GM21423 (cell line): ENCODE measurements around the gene SEC16A.

ENCODE experiments used
- ATAC-seq: cut with Tn5 transposase; IDR thresholded peaks from one replicate; pipeline ENCODE4 v1.9.1; 2021; ENCODE audit warnings: mild to moderate bottlenecking, moderate library complexity; ENCODE audit not compliant: unreplicated experiment

The SEC16A gene

GRCh38 chr9:136504512-136505348 lies 21.9 kb upstream of the SEC16A start:
- no peak for ATAC-seq

GRCh38 chr9:136502940-136503550 lies 20.2 kb upstream of the SEC16A start:
- ATAC-seq = no peak

GRCh38 chr9:136502196-136502595 lies 19.4 kb upstream of the SEC16A start:
- ATAC-seq = no peak

- ATAC-seq = no peak
Observed at GRCh38 chr9:136501686-136502085, 18.8 kb upstream of the SEC16A start.

GRCh38 chr9:136499935-136500910 lies 17.4 kb upstream of the SEC16A start:
- no peak for ATAC-seq

- ATAC-seq = no peak
Observed at GRCh38 chr9:136499071-136499934, 16.5 kb upstream of the SEC16A start.

- no peak for ATAC-seq
Observed at GRCh38 chr9:136497916-136498695, 15.3 kb upstream of the SEC16A start.

GRCh38 chr9:136496801-136497620 lies 14.2 kb upstream of the SEC16A start:
- no peak for ATAC-seq

- no peak for ATAC-seq
Observed at GRCh38 chr9:136496181-136496580, 13.3 kb upstream of the SEC16A start.

GRCh38 chr9:136495238-136495800 lies 12.5 kb upstream of the SEC16A start:
- ATAC-seq = no peak

GRCh38 chr9:136494531-136495215 lies 11.8 kb upstream of the SEC16A start:
- ATAC-seq = no peak

GRCh38 chr9:136494012-136494411 lies 11.2 kb upstream of the SEC16A start:
- ATAC-seq = no peak

GRCh38 chr9:136493567-136493971 lies 10.7 kb upstream of the SEC16A start:
- no peak for ATAC-seq

GRCh38 chr9:136492978-136493522 lies 10.2 kb upstream of the SEC16A start:
- ATAC-seq = no peak

- no peak for ATAC-seq
Observed at GRCh38 chr9:136489731-136490130, 6.9 kb upstream of the SEC16A start.

- ATAC-seq = no peak
Observed at GRCh38 chr9:136488247-136489214, 5.7 kb upstream of the SEC16A start.
